Adipocyte (in vitro differentiated cells): ENCODE data around the gene MAPK11.

ENCODE experiments used
- DNase-seq: peaks from one replicate; pipeline ENCODE4 v3.0.0-alpha.2; 2015; ENCODE audit warnings: low read depth
- H3K27me3 ChIP-seq: replicated peaks from 2 replicates; pipeline ENCODE4 v1.7.0; 2013; ENCODE audit warnings: mild to moderate bottlenecking, low read length, moderate library complexity; ENCODE audit not compliant: control insufficient read depth, insufficient read depth
- H3K36me3 ChIP-seq: 2 replicates; pipeline ENCODE4 v1.7.0; 2013; ENCODE audit warnings: low read length, mild to moderate bottlenecking, moderate library complexity; ENCODE audit not compliant: control insufficient read depth, insufficient read depth, severe bottlenecking
- H3K4me1 ChIP-seq: 2 replicates; pipeline ENCODE4 v1.7.0; 2013; ENCODE audit warnings: mild to moderate bottlenecking, low read length, moderate library complexity; ENCODE audit not compliant: control insufficient read depth, insufficient read depth
- H3K4me3 ChIP-seq: 2 replicates; pipeline ENCODE4 v1.7.0; 2013; ENCODE audit warnings: mild to moderate bottlenecking, low read length, moderate library complexity
- H3K9ac ChIP-seq: 2 replicates; pipeline ENCODE4 v1.7.0; 2013; ENCODE audit warnings: mild to moderate bottlenecking, low read length, moderate library complexity
- H3K9me3 ChIP-seq: 2 replicates; pipeline ENCODE4 v1.7.0; 2013; ENCODE audit warnings: mild to moderate bottlenecking, low read length, moderate library complexity; ENCODE audit not compliant: control insufficient read depth

The MAPK11 gene

DNA sequence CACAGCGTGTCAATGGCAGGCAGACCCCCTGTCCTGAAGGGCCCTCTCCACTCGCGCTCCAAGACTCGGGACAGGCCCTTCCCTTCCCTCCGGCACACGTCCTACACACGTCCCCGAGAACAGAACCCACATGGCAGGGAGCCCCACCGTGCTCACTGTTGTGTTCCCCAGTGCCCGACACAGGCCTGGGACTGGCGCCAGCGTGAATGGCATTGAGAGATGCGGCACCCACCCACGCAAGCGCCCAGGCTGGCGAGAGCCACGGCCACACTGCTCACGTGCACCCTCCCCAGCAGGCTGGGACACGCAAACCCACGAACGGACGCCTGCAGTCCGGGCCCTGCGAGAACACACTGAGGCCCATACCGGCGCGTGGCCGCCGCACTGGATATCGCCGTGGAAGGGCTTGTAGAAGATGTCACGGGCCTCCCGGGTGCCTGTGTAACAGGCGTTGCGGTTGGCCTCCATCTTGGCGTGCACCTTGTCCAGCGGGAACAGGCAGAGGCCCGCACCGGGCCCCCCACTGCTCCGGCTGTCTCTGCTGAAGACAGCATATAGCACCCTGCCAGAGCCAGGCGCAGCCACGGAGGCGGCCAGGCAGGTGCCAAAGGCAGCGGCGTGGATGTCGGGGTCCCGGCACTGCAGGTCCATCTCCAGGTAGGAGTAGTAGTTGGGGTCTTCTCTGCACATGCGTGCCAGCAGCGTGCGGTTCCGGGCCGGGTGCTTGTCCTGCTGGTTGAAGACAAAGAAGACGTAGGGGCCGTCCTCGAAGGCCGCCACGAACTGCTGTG is 19.2 kb upstream of the MAPK11 start:
- H3K4me3 ChIP-seq: no peak overlapping the region
- H3K4me1 ChIP-seq: peaks cover 14% of the 10 kb centered on the region
- no peak for DNase-seq
- H3K36me3 ChIP-seq: peaks cover 53% of the 10 kb centered on the region
- H3K9me3 ChIP-seq: no peaks in the 10 kb centered on the region
- H3K27me3 ChIP-seq: no peaks in the 10 kb centered on the region
- no peak overlapping the region for H3K9ac ChIP-seq

DNA sequence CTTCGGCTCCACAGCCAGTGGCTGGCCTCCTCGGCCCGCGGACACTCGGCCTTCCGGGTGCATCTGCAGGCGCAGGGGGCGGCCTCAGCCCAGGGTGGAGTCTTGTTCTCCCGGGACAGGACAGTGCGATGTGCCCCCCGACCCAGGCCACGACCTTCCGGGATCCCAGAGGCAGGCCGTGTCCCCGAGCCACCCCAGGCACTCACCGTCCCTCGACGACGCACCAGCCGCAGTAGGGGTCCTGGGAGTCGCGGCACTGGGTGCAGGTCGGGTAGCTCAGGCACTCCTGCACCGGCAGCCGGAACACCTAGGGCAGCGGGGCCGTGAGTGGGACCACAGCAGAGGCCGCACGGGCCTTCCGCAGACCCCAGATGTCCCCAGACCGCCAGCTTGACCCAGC is 17.6 kb upstream of the MAPK11 start:
- H3K36me3 ChIP-seq: peaks cover 58% of the 10 kb centered on the region

DNA sequence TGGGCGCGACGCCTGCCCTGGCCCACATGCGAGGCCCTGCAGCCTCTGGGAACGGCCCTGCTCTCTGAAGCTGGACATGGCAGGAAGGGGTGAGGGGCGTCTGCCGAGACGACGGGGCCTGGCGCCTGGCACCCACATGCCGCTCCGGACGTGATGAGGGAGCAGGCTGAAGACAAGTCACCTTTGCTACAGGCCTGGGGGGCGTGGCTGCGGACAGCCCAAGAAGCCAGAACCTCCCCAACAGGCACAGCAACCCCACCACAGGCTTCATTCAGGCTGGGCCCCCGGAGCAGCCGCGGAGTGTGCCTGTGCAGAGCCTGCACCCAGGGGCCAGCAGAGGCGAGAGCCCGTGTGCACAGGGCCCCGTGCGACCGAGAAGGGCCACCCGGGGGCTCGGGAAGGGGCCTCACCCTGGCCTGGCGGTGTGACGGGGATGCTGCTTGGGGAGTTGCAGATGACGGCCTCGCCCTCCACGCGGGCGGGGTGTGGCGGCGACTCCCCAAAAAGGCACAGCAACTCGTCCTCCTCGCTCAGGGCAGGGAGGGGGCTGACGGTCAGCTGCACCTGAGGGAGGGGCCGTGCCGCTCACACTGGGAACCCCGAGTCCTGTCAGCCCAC is 16.6 kb upstream of the MAPK11 start:
- no peak overlapping the region for H3K9ac ChIP-seq
- H3K4me3 ChIP-seq: no peak overlapping the region
- H3K4me1 ChIP-seq: no peaks in the 10 kb centered on the region
- no peaks in the 10 kb centered on the region for H3K9me3 ChIP-seq
- no peak for DNase-seq
- no peaks in the 10 kb centered on the region for H3K27me3 ChIP-seq
- H3K36me3 ChIP-seq: peaks cover 66% of the 10 kb centered on the region

More for the DNA sequence above, 17.6 kb upstream of the MAPK11 start:
- DNase-seq: no peak
- no peak overlapping the region for H3K4me3 ChIP-seq
- H3K9ac ChIP-seq: no peak overlapping the region
- no peaks in the 10 kb centered on the region for H3K9me3 ChIP-seq
- peaks cover 5% of the 10 kb centered on the region for H3K4me1 ChIP-seq
- H3K27me3 ChIP-seq: no peaks in the 10 kb centered on the region

DNA sequence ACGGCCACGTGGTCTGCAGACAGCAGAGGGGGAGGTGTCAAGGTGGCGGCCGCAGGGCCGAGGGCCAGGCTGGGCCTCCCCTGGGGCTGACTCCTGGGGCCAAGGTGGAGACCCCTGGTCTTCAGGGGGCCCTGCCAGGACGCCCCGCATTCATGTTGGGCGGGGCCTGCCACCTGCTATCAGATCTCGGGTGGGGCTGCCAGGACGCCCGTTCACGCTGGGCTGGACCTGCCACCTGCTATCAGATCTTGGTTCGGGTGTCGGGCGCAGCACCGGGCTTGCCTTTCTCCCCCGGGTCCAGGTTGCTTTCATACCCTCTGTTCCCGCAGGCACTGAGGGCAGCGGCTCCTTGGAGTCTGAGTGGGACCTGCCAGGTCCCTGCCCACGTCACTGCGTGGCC is 16.1 kb upstream of the MAPK11 start:
- DNase-seq: no peak
- Histone ChIP-seq H3K4me1 (no peaks in the 10 kb centered on the region), H3K9me3 (no peaks in the 10 kb centered on the region), H3K27me3 (no peaks in the 10 kb centered on the region), H3K9ac (no peak overlapping the region), H3K4me3 (no peak overlapping the region), H3K36me3 (peaks cover 71% of the 10 kb centered on the region)

DNA sequence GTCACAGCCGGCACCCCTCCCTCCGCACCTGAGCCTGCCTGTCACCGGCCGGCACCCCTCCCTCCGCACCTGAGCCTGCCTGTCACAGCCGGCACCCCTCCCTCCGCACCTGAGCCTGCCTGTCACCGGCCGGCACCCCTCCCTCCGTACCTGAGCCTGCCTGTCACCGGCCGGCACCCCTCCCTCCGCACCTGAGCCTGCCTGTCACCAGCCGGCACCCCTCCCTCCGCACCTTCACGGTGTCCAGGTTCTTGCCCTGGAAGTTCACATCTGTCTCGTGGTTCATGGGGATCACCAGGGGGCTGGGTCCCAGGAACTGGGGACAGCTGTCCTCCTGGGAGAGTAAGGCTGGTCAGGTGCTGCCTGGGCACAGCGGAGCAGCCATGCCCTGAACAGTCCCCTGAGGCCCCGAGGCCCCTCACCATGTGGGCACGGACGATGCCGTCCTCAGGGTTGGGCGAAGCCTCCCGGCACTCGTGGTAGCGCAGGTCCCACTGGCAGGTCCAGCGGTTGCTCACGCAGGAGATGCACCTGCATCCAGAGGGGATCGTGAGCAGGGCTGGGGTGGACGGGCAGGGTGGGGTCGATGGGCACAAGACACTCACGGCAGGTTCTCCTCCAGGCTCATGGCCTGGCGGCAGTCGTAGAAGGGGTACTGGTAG is 15.5 kb upstream of the MAPK11 start:
- Histone ChIP-seq H3K36me3 (peaks cover 74% of the 10 kb centered on the region), H3K27me3 (no peaks in the 10 kb centered on the region), H3K9me3 (no peaks in the 10 kb centered on the region), H3K9ac (no peak overlapping the region), H3K4me1 (no peaks in the 10 kb centered on the region), H3K4me3 (no peak overlapping the region)
- DNase-seq: no peak

DNA sequence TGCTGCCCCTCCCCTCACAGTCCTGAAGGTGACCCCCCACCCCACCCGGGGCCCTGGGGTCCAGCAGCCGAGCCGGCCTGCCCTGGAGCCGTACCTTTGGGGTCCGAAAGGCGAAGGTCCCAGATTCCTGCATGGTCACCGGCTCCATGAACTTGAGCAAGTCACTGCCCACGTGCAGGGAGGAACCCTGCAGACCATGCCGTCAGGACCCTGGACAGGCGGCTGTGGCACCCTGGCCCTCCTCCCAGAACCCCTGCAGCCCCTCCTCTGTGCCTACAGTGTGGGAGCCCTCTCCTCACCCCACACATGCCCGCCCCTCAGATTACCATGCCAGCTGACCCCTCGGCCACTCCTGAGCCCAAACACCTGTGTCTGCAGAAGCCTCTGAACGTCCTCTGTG is 14.3 kb upstream of the MAPK11 start:
- no peak overlapping the region for H3K4me3 ChIP-seq
- peaks cover 76% of the 10 kb centered on the region for H3K36me3 ChIP-seq
- H3K4me1 ChIP-seq: no peaks in the 10 kb centered on the region
- no peak for DNase-seq
- no peaks in the 10 kb centered on the region for H3K9me3 ChIP-seq
- no peak overlapping the region for H3K9ac ChIP-seq
- no peaks in the 10 kb centered on the region for H3K27me3 ChIP-seq

DNA sequence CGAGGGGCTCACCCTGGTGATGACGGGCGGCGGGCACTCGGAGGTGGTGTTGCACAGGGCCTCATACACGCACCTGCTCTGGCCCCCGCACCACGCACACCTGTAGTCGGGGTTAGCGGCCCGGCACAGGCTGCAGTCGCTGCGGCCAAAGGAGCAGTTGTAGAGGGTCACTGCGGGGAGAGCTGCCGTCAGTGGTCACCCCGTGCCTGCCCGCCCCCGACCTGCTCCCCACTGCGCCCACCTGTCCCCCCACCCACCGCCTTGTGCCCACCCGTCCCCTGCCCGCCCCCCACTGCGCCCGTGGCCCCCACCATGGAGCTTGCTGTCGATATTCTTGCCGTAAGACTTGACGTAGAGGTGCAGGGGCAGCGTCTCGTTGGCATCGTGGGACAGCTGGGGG is 13.6 kb upstream of the MAPK11 start:
- DNase-seq: no peak
- H3K27me3 ChIP-seq: no peaks in the 10 kb centered on the region
- no peak overlapping the region for H3K4me3 ChIP-seq
- no peaks in the 10 kb centered on the region for H3K4me1 ChIP-seq
- H3K9me3 ChIP-seq: no peaks in the 10 kb centered on the region
- H3K36me3 ChIP-seq: peaks cover 76% of the 10 kb centered on the region
- H3K9ac ChIP-seq: no peak overlapping the region

DNA sequence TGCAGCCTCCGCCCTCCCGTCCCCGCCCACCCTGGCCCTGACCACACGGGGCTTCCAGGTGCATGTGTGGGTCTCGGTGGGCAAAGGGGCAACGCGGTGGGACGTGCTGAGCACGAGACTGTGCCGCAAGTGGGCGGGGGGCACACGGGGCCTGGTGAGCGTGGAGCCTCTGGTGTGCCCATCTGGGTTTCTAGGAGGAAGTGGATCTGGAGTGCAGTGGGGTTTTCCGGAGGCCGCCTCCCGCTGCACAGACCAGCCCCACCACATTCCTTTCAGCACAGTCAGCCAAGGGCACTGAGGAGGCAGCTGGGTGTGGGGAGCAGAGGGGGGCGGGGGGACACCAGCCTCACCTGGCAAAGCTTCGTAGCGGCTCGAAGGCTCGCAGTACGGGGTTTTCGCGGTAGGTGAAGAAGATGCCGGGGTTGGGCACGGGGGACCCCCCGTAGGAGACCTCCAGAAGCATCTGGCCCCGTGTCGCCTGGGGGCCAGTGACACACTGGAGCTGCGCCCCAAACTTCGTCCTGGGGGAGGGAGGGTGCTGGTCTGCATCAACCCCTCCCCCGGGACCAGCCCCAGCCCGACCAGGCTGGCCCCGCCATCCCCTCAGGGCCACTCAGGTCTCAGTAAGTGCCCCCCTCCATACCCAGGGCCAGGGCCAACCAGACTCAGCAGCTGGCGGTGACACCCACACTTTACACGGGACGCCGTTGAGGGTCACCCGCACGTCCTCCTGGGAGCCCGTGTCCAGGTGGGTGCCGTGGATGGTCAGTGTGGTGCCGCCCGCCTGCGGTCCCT is 12.4 kb upstream of the MAPK11 start:
- no peaks in the 10 kb centered on the region for H3K27me3 ChIP-seq
- no peak overlapping the region for H3K9ac ChIP-seq
- H3K4me1 ChIP-seq: no peaks in the 10 kb centered on the region
- DNase-seq: peak; percentile 53
- H3K4me3 ChIP-seq: no peak overlapping the region
- H3K36me3 ChIP-seq: peaks cover 76% of the 10 kb centered on the region
- no peaks in the 10 kb centered on the region for H3K9me3 ChIP-seq

DNA sequence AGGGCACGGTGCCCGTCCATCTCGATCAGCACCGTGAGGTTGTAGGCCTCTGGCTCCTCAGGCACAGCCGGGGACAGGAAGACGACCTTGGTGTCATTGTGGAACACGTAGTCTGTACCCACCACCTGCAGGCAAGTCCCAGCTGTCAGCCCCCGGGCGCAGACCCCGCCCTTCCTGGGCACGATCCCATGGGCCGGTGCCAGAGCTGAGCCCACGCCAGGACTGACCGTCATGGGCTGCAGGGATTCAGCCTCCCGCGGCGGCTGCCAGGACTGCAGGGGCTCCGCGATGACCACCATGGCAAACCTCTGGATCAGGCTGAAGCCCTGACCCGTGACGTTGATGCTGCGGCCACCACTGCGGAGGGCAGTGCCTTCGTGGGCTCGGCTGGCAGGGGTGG is 11.8 kb upstream of the MAPK11 start:
- Histone ChIP-seq H3K36me3 (peaks cover 78% of the 10 kb centered on the region), H3K27me3 (no peaks in the 10 kb centered on the region), H3K9ac (no peak overlapping the region), H3K9me3 (no peaks in the 10 kb centered on the region), H3K4me3 (no peak overlapping the region), H3K4me1 (no peaks in the 10 kb centered on the region)
- DNase-seq: no peak

DNA sequence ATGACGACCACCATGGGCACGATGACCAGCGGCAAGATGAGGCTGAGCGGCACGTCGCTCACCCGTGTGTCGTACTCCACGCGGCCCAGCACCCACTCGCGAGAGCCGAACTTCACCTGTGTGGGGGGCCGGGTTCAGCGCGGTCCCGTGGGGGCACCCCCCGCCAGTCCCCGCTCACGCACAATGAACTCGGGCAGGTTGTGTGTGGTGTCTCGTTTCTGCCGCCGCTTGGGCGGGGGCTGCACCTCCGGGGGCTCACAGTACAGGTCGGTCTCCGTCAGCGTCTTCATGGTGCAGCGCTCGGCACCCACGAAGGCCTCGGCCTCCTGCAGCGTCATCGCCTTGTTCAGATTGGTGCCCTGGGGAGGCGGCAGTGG is 11.2 kb upstream of the MAPK11 start:
- Histone ChIP-seq H3K4me3 (no peak overlapping the region), H3K9me3 (no peaks in the 10 kb centered on the region), H3K27me3 (no peaks in the 10 kb centered on the region), H3K4me1 (no peaks in the 10 kb centered on the region), H3K36me3 (peaks cover 79% of the 10 kb centered on the region), H3K9ac (no peak overlapping the region)
- no peak for DNase-seq
